Measurements from ENCODE around the gene SFMBT2. TPM values are rescaled to one million over a fixed set of nuclear protein-coding genes. Genes with fewer than 3 reads are reported as not detected.

Gene SFMBT2
- total RNA-seq, 1 experiment from 2014 or later = 7.4 TPM

GRCh38 chr10:7173948-7174347 lies 236.9 kb downstream of the SFMBT2 start:
- H3K4me3 Mint-ChIP-seq (ENCODE audit: unreplicated experiment) = no peak overlapping the region
- intact Hi-C loops (cut with micrococcal nuclease) = no loop called here
- no peaks in the 10 kb centered on the region for H3K4me1 Mint-ChIP-seq (ENCODE audit: insufficient read depth, unreplicated experiment)
- H3K27ac Mint-ChIP-seq (ENCODE audit: low read depth, unreplicated experiment) = no peak overlapping the region
- H3K36me3 Mint-ChIP-seq (ENCODE audit: insufficient read depth, unreplicated experiment) = peaks cover 28% of the 10 kb centered on the region
- no TSS peak for BruUV-seq (replicated peaks)
- no peak for DNase-seq (ENCODE audit: unreplicated experiment)
- no peak for TF ChIP-seq CTCF (IDR thresholded peaks at IDR 0.05; ENCODE audit: unreplicated experiment)
- POLR2A ChIA-PET = no interaction called here
- H3K9me3 Mint-ChIP-seq (ENCODE audit: unreplicated experiment) = no peaks in the 10 kb centered on the region
- no peaks in the 10 kb centered on the region for H3K27me3 Mint-ChIP-seq (ENCODE audit: insufficient read depth, unreplicated experiment)
- CTCF ChIA-PET = no interaction called here

DNA sequence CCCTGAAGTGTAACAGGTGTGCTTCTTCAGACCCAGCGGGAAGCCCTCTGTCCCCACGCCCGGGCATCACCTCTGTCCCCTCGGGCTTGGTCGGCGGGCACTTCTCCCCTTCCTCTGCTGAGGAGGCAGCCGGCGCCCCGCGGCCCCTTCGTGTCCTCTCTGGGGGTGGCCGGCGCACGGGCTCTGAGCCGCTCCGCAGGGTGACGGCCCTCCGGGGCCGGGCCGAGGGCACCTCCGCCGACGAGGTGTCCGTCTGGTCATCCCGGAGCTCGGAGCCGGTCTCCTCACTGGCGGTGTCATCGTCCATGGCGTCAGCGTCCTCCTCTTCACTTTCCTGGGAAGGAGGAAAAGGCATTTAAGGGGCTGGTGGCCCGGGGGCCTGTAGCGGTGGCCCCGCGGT lies 239.0 kb downstream of the SFMBT2 start:
- TF ChIP-seq CTCF (IDR thresholded peaks at IDR 0.05; ENCODE audit: unreplicated experiment) = no peak
- no peaks in the 10 kb centered on the region for H3K27me3 Mint-ChIP-seq (ENCODE audit: insufficient read depth, unreplicated experiment)
- H3K4me1 Mint-ChIP-seq (ENCODE audit: insufficient read depth, unreplicated experiment) = no peaks in the 10 kb centered on the region
- BruUV-seq (replicated peaks) = no TSS peak
- H3K4me3 Mint-ChIP-seq (ENCODE audit: unreplicated experiment) = no peak overlapping the region
- intact Hi-C loops (cut with micrococcal nuclease) = no loop called here
- CTCF ChIA-PET = interaction anchor here (0.6 kb wide), 1 partner anchor 359 kb away, joined by 4 read pairs; no protein-coding TSS in a partner anchor
- no peak overlapping the region for H3K27ac Mint-ChIP-seq (ENCODE audit: low read depth, unreplicated experiment)
- POLR2A ChIA-PET = interaction anchor here (0.5 kb wide), 1 partner anchor 15 kb away, joined by 4 read pairs; no protein-coding TSS in a partner anchor
- DNase-seq (ENCODE audit: unreplicated experiment) = no peak
- no peaks in the 10 kb centered on the region for H3K9me3 Mint-ChIP-seq (ENCODE audit: unreplicated experiment)
- peaks cover 31% of the 10 kb centered on the region for H3K36me3 Mint-ChIP-seq (ENCODE audit: insufficient read depth, unreplicated experiment)

GRCh38 chr10:7170626-7171322 lies 240.1 kb downstream of the SFMBT2 start:
- no peaks in the 10 kb centered on the region for H3K9me3 Mint-ChIP-seq (ENCODE audit: unreplicated experiment)
- ChIA-PET POLR2A (no interaction called here), CTCF (no interaction called here)
- intact Hi-C loops (cut with micrococcal nuclease) = no loop called here
- no peaks in the 10 kb centered on the region for H3K4me1 Mint-ChIP-seq (ENCODE audit: insufficient read depth, unreplicated experiment)
- no peak overlapping the region for H3K27ac Mint-ChIP-seq (ENCODE audit: low read depth, unreplicated experiment)
- TF ChIP-seq CTCF (IDR thresholded peaks at IDR 0.05; ENCODE audit: unreplicated experiment) = no peak
- BruUV-seq (replicated peaks) = no TSS peak
- H3K4me3 Mint-ChIP-seq (ENCODE audit: unreplicated experiment) = no peak overlapping the region
- DNase-seq (ENCODE audit: unreplicated experiment) = no peak
- no peaks in the 10 kb centered on the region for H3K27me3 Mint-ChIP-seq (ENCODE audit: insufficient read depth, unreplicated experiment)
- H3K36me3 Mint-ChIP-seq (ENCODE audit: insufficient read depth, unreplicated experiment) = peaks cover 36% of the 10 kb centered on the region

DNA sequence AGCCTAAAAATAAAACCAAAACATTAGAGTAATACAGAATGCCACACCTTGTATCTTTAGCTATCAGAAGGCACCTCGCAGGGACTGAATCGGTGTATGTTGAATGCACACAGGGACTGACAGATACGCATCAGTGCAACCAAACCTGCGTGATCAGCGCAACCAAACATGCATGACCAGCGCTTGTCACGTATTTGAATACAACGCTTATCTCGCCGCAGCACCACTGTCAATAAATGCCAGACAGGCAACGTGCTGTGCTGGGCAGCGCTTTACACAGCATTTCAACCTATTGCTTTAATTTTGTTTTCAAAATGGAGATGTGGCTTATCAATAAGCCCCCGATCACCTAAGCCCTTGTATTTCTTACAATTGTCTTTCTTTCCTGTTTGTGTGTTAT lies 242.4 kb downstream of the SFMBT2 start:
- POLR2A ChIA-PET = interaction anchor here (1.2 kb wide), 1 partner anchor 22 kb away, joined by 3 read pairs; no protein-coding TSS in a partner anchor
- no TSS peak for BruUV-seq (replicated peaks)
- intact Hi-C loops (cut with micrococcal nuclease) = no loop called here
- H3K27me3 Mint-ChIP-seq (ENCODE audit: insufficient read depth, unreplicated experiment) = no peaks in the 10 kb centered on the region
- no peak overlapping the region for H3K27ac Mint-ChIP-seq (ENCODE audit: low read depth, unreplicated experiment)
- DNase-seq (ENCODE audit: unreplicated experiment) = no peak
- H3K9me3 Mint-ChIP-seq (ENCODE audit: unreplicated experiment) = no peaks in the 10 kb centered on the region
- TF ChIP-seq CTCF (IDR thresholded peaks at IDR 0.05; ENCODE audit: unreplicated experiment) = no peak
- peaks cover 21% of the 10 kb centered on the region for H3K36me3 Mint-ChIP-seq (ENCODE audit: insufficient read depth, unreplicated experiment)
- CTCF ChIA-PET = interaction anchor here (1.2 kb wide), 1 partner anchor 18 kb away, joined by 3 read pairs; no protein-coding TSS in a partner anchor
- H3K4me1 Mint-ChIP-seq (ENCODE audit: insufficient read depth, unreplicated experiment) = no peaks in the 10 kb centered on the region
- no peak overlapping the region for H3K4me3 Mint-ChIP-seq (ENCODE audit: unreplicated experiment)
